IMR-90 (cell line): ENCODE data around the gene PLA2G4A.

Experiments
- BHLHE40 ChIP-seq: fragments of 150-350 bp; IDR thresholded peaks from 2 replicates; pipeline ENCODE4 v1.6.1; 2016; ENCODE audit warnings: mild to moderate bottlenecking, low read depth, low read length
- CEBPB ChIP-seq: IDR thresholded peaks from 2 replicates; pipeline ENCODE4 v1.6.1; 2012; ENCODE audit warnings: low read depth, low read length, improper control_type of control experiment
- CTCF ChIP-seq: conservative IDR thresholded peaks from 2 replicates; pipeline ENCODE4 v1.5.1; 2012; ENCODE audit warnings: mild to moderate bottlenecking, low read depth, low read length, improper control_type of control experiment
- FOS ChIP-seq: fragments of 150-350 bp; IDR thresholded peaks from 2 replicates; pipeline ENCODE4 v1.6.1; 2016; ENCODE audit warnings: low read depth, low read length
- POLR2A ChIP-seq: IDR thresholded peaks from 2 replicates; pipeline ENCODE4 v1.6.1; 2012; ENCODE audit warnings: mild to moderate bottlenecking, low read depth, low read length
- RCOR1 ChIP-seq: IDR thresholded peaks from 2 replicates; pipeline ENCODE4 v1.6.1; 2012; ENCODE audit warnings: mild to moderate bottlenecking, low read length, improper control_type of control experiment; ENCODE audit not compliant: insufficient replicate concordance

GRCh38 chr1:186999506-186999905 lies 170.8 kb downstream of the PLA2G4A start:
- TF ChIP-seq CTCF (no peak), POLR2A (no peak), BHLHE40 (no peak), FOS (no peak), CEBPB (no peak), RCOR1 (no peak)
